Measurements from ENCODE around the gene RASAL2.
"Not testable (repeated sequence)": the region's sequence is repeated elsewhere in the genome, so short reads cannot be mapped to it uniquely, and the experiment has no call there.

Gene RASAL2

DNA sequence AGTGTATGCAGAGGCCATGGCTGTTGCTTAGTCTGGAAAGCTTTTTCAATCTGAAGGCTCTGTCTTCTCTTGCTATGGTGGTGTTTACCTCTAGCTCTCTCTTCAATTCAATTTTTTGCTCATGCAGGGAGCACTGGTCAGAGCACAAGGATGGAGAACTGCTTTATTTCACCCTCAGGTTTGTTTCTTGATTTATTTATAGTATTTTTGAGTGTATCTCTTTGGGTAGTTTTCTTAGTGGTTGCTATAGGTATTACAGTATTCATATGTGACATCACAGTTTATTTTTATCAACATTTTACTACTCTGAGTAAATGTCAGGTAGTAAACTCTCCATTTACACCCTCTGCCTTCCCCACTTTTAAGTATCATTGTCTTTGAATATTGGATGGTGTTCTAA is 147.9 kb downstream of the RASAL2 start:
- DNase-seq: no peak

DNA sequence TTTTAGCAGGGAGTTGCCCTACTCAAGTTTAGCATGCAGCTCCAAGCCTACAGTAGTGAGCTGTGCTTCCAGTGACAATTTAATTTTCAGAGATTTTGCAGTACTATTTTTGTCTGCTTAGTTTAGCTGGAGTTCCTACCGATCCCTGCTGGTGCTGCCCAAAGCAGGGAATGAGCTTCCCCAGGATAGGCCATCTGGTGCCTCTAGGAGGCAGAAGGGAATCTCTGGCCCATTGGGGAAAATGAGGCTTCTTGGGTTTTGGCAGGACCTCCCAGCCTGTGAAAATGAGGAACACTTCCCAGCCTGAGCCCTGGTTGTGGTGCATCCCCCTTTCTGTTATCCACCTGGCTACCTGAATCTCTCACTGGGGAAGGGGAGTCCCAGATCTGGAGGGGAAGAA is 149.2 kb downstream of the RASAL2 start:
- DNase-seq: no peak

DNA sequence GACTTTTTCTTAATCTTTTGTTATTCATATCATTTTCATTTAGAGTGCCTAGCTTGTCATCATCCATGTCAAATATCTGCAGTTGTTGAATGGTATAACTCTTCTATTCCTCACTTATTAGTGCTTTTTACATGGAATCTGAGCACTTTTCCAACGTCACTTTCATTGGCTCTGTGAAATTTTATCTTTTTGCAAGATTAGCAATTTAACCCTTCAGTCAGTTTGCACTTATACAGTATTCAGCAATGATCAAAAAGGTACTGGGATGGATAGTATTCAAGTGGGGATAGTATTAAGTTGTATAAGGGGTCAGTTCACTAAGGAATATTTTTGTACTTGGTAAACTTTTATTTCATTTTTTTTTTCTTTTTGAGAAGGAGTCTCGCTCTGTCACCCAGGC is 150.0 kb downstream of the RASAL2 start:
- DNase-seq: no peak

DNA sequence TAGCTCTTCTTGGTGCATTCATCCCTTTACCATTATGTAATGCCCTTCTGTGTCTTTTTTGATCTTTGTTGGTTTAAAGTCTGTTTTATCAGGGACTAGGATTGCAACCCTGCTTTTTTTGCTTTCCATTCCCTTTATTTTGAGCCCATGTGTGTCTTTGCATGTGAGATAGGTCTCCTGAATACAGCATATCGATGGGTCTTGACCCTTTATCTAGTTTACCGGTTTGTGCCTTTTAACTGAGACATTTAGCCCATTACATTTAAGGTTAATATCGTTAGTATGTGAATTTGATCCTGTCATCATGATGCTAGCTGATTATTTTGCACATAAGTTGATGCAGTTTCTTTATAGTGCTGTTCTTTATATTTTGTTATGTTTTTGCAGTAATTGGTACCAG is 154.4 kb downstream of the RASAL2 start:
- DNase-seq: not testable (repeated sequence)

DNA sequence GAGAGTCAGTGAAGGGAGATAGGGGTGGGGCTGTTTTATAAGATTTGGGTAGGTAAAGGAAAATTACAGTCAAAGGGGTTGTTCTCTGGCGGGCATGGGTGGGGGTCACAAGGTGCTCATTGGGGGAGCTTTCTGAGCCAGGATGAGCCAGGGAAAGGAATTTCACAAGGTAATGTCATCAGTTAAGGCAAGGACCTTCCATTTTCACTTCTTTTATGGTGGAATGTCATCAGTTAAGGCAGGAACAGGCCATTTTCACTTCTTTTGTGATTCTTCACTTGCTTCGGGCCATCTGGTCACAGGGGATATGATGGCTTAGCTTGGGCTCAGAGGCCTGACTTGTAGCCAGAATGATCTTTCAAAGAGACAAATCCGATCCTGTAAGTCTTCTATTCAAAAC is 159.7 kb downstream of the RASAL2 start:
- not testable (repeated sequence) for DNase-seq

DNA sequence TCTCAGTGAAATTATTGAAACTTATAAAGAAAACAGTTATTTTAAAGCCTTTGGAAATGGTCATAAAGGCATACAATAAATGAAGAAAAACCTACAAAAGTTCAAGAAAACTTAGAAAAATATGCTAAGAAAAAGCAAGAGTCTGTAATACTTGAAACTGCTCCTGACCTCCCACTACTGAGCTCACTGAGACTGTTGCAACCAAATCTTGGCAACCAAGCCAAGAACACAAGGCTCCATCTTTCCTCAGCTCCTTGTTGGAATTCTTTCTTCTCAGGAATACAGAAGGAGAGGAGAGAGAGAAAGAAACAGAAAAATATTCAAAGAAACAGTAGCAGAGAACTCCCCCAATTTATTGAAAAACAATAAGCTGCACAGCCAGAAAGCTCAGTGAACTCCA is 160.5 kb downstream of the RASAL2 start:
- no peak for DNase-seq

DNA sequence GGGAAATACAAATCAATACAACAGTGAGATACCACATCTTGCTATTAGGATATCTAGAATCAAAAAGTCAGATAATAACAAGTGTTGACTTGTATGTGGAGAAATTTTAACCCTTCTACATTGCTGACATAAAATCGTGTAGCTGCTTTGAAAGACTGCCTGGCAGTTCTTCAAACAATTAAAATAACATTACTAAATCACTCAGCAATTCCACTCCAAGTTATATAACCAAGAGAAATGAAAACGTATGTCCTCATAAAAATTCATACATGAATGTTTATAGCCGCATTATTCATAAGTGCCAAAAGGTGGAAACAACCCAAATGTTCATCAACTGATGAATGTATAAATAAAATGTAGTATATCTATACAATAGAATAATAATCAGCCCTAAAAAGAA is 164.6 kb downstream of the RASAL2 start:
- no peak for DNase-seq

DNA sequence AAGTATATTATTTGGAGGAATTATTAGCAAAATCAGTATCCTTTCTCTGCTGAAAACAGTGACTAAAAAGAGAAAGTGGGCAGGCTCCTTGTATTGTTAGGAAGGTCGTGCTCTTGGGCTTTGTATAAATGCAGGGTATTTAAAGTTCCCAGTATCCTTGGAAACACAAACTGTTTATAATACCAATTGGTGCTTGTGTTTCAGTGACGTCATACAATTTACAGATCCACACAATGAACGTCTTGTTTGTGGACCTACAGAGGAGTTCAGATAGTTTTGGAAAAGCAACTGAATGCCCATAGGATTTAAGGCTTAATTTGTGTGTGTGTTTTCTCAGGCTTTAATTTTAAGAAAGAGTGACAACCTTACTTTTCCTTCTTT is 168.2 kb downstream of the RASAL2 start:
- no peak for DNase-seq

DNA sequence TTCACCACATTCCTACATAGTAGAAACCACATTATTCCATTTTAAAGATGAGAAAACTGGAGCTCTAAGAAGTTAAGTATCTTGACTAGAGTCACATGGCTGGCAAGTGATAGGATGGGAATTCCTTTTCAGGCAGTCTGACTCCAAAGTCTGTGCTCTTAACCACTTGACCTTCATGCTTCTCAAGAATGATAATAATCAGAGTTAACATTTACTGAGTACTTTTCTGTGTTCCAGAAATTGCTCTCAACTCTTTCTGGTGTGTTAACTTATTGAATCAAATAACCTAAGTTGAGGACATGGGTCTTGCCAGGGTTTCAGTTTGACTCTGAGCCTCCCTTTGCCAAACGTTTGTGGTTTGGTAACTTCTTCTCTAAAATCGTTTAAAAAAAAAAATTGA is 169.4 kb downstream of the RASAL2 start:
- DNase-seq: no peak

DNA sequence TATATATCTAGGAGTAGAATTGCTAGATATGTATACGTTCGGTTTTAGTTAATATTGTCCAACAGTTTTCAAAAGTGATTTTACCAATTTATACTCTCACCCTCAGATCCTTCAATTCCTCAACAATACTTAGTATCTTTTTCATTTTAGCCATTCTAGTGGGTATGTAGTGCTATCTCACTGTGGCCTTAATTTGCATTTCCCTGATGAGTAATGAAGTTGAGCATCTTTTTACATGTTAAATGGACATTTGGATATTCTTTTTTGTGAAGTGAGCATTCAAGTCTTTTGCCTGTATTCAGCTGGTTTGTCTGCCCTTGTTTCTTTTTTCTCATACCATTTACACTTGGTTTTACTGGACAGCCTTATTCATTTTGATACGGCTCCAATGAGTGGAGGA is 172.2 kb downstream of the RASAL2 start:
- no peak for DNase-seq

DNA sequence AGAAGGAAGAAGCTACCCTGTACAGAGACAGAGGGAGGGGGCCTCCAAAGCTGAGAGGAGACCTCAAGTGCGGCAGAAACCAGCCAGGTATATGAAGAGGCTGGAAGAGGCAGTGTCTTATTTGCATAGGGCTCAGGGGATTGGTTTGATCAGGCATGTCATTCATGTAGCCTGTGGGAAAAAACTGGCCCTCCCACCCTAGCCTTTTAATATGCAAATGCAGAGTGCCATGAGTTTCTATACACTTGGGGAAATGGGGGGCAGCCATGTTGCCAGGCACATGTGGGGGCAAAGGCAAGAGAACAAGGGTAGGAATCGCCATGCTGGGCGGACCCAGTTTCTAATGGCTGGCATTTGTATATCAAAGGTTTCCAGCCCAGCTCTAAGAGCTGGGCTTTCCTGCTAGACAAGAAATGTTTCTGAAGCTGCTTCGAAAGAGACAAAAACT is 172.7 kb downstream of the RASAL2 start:
- no peak for DNase-seq

DNA sequence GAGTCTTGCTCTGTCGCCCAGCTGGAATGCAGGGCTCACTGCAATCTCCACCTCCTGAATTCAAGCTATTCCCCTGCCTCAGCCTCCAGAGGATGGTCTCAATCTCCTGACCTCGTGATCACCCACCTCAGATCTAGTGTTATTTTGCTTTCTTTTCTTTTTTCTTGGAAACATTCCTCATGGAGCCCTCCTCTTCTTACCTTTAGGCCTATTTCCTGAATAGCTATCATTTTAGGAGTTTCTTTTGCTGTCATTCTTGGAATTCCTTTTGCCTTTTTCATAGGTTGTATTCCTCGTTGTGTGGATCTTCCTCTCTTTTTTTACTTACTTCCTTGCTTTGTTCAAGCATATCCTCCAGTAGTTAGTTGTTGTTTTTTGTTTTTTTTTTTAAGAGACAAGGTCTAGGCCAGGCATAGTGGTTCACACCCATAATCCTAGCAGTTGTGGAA is 173.8 kb downstream of the RASAL2 start:
- no peak for DNase-seq

DNA sequence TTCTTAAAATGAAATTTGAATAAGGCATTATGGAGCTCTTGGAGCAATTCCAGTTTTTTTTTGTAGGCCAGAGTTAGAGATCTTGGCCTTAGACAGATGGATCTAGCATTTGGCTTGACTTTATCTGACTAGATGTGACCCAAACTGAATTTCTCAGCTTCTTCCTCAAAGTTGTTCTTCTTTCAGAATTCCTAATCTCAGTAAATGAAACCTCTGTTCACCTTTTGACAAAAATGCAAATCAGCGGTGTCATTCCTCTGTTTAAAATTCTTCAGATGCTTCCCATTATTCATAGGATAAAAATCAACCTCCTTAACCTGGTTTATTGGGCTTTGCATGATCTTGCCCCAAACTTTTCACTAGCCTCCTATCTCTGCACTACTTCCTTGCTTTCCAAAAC is 177.6 kb downstream of the RASAL2 start:
- DNase-seq: no peak

DNA sequence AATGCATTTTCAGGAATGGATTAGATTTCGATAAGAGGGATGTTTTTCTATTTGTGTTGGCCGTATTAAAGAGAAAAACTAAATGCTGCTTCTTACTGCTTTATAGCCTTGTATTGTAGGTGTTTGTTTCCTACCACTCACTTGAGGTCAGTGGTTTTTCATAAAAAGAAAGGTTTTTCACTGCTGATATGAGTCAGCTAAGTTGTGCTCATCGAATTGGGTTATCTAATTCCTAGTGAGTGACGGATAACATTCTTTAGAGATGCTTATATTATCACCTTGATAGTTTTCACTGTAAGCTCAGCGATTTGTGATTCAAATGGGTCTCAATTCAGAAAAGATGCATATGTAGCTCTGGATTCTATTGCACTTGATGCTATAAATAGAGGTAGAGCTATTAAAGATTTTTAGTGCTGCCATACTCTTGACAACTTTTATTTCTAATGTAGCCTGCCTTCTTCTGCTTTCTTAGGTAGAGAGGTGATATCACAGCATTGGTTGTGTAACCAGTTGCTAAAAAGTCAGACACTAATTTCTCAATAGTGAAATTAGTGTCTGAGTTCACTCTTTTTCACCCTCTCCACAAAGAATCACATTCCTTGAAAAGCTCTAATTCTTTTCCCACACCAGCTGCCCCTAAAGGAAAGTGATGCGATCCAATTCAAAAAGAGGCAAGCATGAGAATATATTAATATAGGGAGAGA is 180.0 kb downstream of the RASAL2 start:
- DNase-seq: no peak

DNA sequence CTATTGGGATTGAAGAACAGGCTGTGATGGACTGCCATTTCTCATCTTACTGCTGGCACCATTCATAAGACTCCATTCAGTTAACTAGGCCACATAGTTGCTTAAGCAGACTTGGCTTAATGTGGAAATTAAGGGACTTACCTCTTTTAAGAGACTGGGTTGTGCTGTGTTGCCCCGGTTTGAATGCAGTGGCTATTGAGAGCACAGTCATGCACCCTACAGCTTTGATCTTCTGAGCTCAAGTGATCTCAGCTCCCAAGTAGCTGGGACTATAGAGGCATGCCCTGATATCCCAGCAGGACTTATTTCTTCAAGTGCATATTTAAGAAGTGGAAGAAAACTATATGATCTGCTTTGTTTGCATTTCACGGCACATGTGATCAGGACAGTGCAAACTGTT is 181.1 kb downstream of the RASAL2 start:
- no peak for DNase-seq

DNA sequence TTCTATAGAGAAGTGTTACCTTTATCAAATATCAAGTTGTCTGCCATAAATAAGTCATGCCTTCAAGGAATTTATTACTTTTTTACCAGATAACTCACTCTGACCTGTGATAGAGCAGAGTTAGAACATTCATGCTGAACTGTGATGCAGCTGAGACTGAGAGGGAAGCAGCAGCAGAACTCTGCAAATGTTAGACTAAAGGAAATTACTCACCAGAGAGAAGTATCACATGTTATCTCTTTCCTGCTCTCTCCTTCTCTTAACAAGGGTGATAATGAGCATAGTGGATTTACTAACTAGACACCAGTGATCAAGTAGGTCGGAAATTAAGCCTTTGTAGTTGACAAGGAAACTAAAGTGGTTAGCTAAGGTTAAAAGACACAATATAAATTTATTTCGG is 181.6 kb downstream of the RASAL2 start:
- DNase-seq: no peak

DNA sequence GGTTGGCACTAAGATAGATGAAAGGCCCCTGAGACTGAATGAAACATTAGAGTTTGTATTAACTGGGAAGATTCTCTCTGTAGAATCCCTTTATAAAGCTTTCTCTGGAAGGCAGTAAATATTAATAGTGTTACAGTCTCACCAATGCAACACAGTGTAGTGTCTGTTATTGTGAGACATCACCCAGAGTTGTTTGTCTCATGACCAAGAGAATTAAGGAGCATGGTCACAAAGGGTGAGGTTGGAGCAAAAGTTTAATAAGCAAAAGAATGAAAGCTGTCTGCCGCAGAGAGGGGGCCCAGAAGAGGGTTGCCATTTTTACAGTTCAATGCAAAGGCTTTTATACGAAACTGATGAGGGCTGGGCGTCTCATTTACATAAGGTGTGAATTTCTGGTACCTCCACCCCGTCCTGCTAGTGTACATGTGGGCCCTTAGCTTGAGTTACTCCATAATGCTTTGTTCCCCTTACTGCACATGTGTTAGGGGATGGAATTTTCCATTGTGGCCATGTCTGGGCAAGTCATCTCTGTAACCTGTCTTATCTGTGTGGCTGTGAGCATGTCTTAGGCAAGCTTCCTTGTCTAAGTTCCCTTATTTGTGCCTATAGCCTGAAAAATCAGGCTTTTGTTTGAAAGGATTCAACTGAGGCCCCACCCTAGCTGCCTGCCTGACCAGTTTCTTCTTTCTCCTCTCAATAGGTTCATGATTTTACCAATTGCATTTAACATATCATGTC is 184.1 kb downstream of the RASAL2 start:
- no peak for DNase-seq

DNA sequence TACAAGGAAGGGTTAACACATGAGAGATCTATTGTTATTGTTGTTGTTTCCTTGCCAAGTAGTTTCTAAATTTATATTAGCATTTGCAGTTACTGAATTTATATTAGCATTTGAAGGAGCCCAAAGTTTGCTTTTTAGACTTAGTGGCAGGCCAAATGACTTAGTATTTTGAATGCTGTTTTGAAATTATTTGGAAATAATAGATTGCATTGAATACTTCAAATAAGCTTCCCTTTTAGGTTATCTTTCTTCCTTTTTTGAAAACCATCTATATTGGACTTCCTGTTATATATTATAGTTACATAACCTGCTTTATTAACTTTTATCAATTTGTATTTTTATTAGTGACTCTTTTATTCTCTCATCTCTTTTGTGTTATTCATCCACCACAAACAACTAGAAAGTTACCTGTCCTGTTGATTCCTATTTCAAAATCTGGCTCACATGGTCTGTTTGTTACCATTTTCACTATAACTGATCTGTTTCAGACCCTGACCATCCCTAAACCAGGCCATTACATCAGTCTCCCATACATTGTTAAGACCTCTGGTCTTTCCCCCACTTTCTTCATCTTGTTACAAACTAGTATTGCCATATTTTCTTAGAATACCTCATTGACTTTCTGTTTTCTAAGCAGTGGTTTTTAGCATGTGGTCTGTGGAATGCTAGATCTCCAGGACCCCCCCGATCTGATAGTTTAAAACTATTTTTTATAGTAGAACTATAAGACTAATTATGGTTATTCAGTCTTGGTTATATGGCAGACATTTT is 185.2 kb downstream of the RASAL2 start:
- no peak for DNase-seq

DNA sequence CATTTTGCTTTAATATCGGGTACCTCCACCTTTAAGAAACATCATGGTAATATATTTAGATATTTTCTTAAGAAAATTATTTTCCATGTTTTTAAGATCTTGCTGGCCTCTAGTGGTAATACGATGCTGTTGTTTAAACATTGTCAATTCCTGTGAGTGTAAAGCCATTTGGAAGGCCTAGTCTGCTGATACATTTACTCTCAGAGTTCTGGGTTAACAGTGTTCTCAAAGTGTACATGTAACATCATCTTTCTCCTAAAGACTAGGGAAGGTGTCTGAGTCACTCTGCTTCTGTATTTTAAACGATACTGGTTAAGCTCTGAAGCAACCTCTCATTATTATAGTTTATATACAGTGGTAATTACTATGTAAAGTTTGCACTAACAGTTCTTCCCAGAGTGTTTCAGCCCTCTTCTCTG is 189.1 kb downstream of the RASAL2 start:
- no peak for DNase-seq

DNA sequence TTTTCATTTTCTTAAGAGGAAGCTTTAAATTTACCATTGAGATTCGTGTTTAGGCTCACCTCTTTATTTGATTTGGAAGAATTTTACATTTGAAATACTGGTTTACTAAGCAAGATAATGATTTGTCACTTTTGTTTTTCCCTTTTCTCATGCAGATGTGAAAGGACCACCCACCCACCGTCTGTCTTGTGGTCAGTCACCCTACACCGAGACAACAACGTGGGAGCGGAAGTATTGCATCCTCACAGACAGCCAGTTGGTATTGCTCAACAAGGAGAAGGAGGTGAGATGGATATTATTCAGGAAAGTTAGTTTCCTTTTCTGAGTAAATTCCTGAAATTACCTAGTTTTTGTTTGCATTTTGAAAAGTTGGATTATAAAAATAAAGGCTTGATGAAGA is 189.5 kb downstream of the RASAL2 start:
- DNase-seq: no peak

DNA sequence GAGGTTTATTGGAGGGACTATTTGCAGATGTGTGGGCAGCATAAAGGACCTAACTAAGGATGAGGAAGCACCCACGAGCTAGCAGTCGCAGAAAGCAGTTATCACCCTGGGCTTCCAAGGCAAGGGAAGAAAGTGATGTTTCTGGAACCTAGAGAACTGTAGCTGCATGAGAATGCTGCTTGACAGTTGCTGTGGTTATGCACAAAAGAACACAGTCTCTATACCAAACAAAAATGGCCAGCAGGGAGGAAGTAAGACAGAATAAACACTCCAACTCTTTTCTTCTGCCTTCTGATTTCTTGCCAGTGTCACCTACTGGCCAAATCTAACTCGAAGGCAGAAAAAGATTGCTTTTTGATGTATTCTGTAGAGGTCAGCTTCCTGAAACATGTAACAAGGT is 190.2 kb downstream of the RASAL2 start:
- no peak for DNase-seq

DNA sequence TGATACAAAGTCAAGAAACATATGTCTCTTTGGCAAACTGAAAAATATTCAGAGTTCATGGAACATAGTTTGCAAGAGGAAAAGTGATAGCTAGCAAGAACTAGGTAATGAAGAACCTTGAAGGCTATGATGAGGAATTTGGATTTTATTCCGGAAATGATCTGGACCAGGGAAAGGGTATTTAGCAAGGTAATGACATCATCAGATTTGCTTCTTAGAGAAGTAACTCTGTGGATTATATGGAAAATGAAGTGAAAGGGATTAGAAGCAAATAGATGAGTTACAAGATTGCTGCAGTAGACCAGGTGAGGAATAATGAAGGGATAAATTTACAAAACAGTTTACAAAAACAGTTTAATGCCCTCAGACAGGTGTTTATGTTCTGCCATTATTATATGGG is 197.3 kb downstream of the RASAL2 start:
- DNase-seq: no peak

DNA sequence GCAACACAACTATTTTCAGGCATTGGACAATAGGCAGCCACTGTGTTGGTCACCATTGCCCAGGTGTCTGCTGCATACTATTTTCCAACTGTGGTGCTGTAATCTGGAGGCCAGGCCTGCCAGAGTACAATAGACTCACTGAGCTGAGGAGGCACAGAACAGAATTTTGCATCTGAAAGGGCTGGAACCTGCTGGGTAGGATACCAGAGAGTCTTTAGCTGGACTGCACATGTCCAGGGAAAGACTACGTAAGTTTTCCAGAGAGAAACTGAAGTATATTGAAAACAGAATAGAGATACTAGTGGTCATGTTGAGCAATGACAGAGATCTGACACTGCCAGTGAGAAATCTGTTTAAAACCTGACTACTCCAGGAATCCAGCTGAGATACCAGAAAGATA is 200.8 kb downstream of the RASAL2 start:
- no peak for DNase-seq

DNA sequence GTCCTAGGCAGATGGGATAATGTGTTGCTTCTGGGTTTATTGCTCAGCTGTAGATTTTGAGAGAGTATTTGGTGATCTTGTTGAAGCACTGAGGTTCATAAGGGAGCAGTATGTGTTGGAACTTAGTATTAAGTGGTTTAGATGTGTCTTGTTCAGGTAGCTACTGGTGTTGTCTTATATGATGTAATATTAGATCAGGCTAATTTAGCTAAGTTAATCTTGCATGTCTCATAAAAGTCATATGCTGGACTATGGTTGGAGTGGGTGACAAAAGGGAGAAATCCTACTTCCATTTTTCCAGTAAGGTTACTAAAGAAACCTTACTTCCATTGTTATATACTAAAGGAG is 206.4 kb downstream of the RASAL2 start:
- no peak for DNase-seq

Measured in stimulated activated CD4-positive, alpha-beta T cell treated with anti-CD3 and anti-CD28 coated beads, Interleukin-2, amount 100 ng/mL, for 24 hours (primary cell).